Prostate gland (tissue), 2 donors: ENCODE results near the gene RBPJ. TPM values are rescaled to one million over a fixed set of nuclear protein-coding genes. Genes with fewer than 3 reads are reported as not detected.

ENCODE experiments used
- DNase-seq: peaks from one replicate; pipeline ENCODE4 v3.0.0-alpha.2; 2019; ENCODE audit warnings: low spot score
- H3K27ac ChIP-seq, 2 donors: fragments of 200-600 bp; sonication (generic); 2 replicates each; pipeline ENCODE4 v1.5.1; 2017 to 2019
- H3K27me3 ChIP-seq: fragments of 200-600 bp; sonication (generic); replicated peaks from 2 replicates; pipeline ENCODE4 v1.5.1; 2019; ENCODE audit not compliant: insufficient read depth
- H3K36me3 ChIP-seq, 2 donors: fragments of 200-600 bp; sonication (generic); 1 replicate in 1 of 2; 2 replicates in 1 of 2; pipeline versions ENCODE4 v1.5.1 to v1.8.1; 2017 to 2019
- H3K4me1 ChIP-seq: fragments of 200-600 bp; sonication (generic); replicated peaks from 2 replicates; pipeline ENCODE4 v1.5.1; 2019
- H3K4me3 ChIP-seq, 2 donors: fragments of 200-600 bp; sonication (generic); 2 replicates each; pipeline ENCODE4 v1.5.1; 2017 to 2019
- H3K9me3 ChIP-seq: fragments of 200-600 bp; sonication (generic); 2 replicates; pipeline ENCODE4 v1.5.1; 2017
- CTCF ChIP-seq, 4 experiments: fragments of 200-600 bp in 2 of 4; fragments of 450-650 bp in 2 of 4; sonication (generic) in 2 of 4; IDR thresholded peaks; 1 replicate in 3 of 4; 2 replicates in 1 of 4; pipeline ENCODE4 v1.5.1; 2016 to 2019; ENCODE audit warnings: antibody characterized with exemption in 4 of 4, mild to moderate bottlenecking in 2 of 4, moderate library complexity in 2 of 4
- POLR2A ChIP-seq: fragments of 450-650 bp; IDR thresholded peaks from one replicate; pipeline ENCODE4 v1.6.1; 2016; ENCODE audit warnings: antibody characterized with exemption, mild to moderate bottlenecking
- POLR2AphosphoS5 ChIP-seq: sonication (generic); formaldehyde crosslinking; IDR thresholded peaks from one replicate; pipeline ENCODE4 v1.6.1; 2017; ENCODE audit warnings: antibody characterized with exemption
- WGBS: methylation state at CpG from one replicate; pipeline ENCODE4 v1.1.5; 2018; 5-methylcytosine and 5-hydroxymethylcytosine counted together
- intact Hi-C: fragments of 100-400 bp; cut with DNase I; formaldehyde crosslinking; loops from one replicate; pipeline ENCODE4 v1.14.2; 2022
- total RNA-seq, 2 donors: library from RNA; depleted of rRNA; stranded (reverse); fragments of >200 nt; gene quantifications; one replicate each; pipeline ENCODE4 v1.1.0, GENCODE V29; 2016

Gene RBPJ
- total RNA-seq, 2 donors from 2014 or later, result 36.0 to 130 TPM

GRCh38 chr4:26475716-26476115 lies 154.9 kb downstream of the RBPJ start:
- Histone ChIP-seq H3K36me3 (no peaks in the 10 kb centered on the region), H3K9me3 (no peaks in the 10 kb centered on the region), H3K27ac (no peak overlapping the region), H3K27me3 (no peaks in the 10 kb centered on the region), H3K4me3 (no peak overlapping the region), H3K4me1 (no peaks in the 10 kb centered on the region)
- intact Hi-C loops, result no loop called here
- 93% methylated on average over 8 of the region's 8 CpGs for WGBS
- DNase-seq, result no peak
- TF ChIP-seq CTCF (IDR thresholded peaks at IDR 0.05), result no peak
- TF ChIP-seq POLR2A, result no peak
- no peak for TF ChIP-seq POLR2AphosphoS5

GRCh38 chr4:26476545-26476944 lies 155.7 kb downstream of the RBPJ start:
- H3K4me1 ChIP-seq, result no peaks in the 10 kb centered on the region
- intact Hi-C loops, result no loop called here
- TF ChIP-seq POLR2AphosphoS5, result no peak
- TF ChIP-seq POLR2A, result no peak
- TF ChIP-seq CTCF (IDR thresholded peaks at IDR 0.05), result no peak
- H3K36me3 ChIP-seq, result no peaks in the 10 kb centered on the region
- no peak for DNase-seq
- H3K27ac ChIP-seq, result no peak overlapping the region
- no peaks in the 10 kb centered on the region for H3K27me3 ChIP-seq
- H3K4me3 ChIP-seq, result no peak overlapping the region
- 91% methylated on average over 5 of the region's 5 CpGs for WGBS
- no peaks in the 10 kb centered on the region for H3K9me3 ChIP-seq

GRCh38 chr4:26478330-26478729 lies 157.5 kb downstream of the RBPJ start:
- intact Hi-C loops, result no loop called here
- Histone ChIP-seq H3K9me3 (no peaks in the 10 kb centered on the region), H3K4me1 (no peaks in the 10 kb centered on the region), H3K27ac (no peak overlapping the region), H3K4me3 (no peak overlapping the region), H3K27me3 (no peaks in the 10 kb centered on the region), H3K36me3 (no peaks in the 10 kb centered on the region)
- 76% methylated on average over 13 of the region's 13 CpGs for WGBS
- no peak for TF ChIP-seq POLR2A
- no peak for TF ChIP-seq CTCF (IDR thresholded peaks at IDR 0.05)
- no peak for TF ChIP-seq POLR2AphosphoS5
- DNase-seq, result no peak

- WGBS, result 53% methylated on average over 3 of the region's 3 CpGs
- Histone ChIP-seq H3K27me3 (no peaks in the 10 kb centered on the region), H3K27ac (no peak overlapping the region), H3K4me1 (no peaks in the 10 kb centered on the region), H3K4me3 (no peak overlapping the region), H3K9me3 (no peaks in the 10 kb centered on the region), H3K36me3 (no peaks in the 10 kb centered on the region)
- DNase-seq, result no peak
- intact Hi-C loops, result loop anchor here (10.0 kb wide), 1 partner anchor 92 kb away; no protein-coding TSS in a partner anchor
- no peak for TF ChIP-seq CTCF (IDR thresholded peaks at IDR 0.05)
- TF ChIP-seq POLR2A, result no peak
- no peak for TF ChIP-seq POLR2AphosphoS5
Observed at GRCh38 chr4:26482508-26483462, 162.0 kb downstream of the RBPJ start.

- no peak overlapping the region for H3K4me3 ChIP-seq
- 18% methylated on average over 2 of the region's 2 CpGs for WGBS
- no peak overlapping the region for H3K27ac ChIP-seq
- TF ChIP-seq CTCF (IDR thresholded peaks at IDR 0.05) (no peak), POLR2A (no peak), POLR2AphosphoS5 (no peak)
- no peaks in the 10 kb centered on the region for H3K27me3 ChIP-seq
- intact Hi-C loops, result loop anchor here (10.0 kb wide), 1 partner anchor 91 kb away; no protein-coding TSS in a partner anchor
- DNase-seq, result no peak
- H3K9me3 ChIP-seq, result no peaks in the 10 kb centered on the region
- H3K36me3 ChIP-seq, result no peaks in the 10 kb centered on the region
- H3K4me1 ChIP-seq, result no peaks in the 10 kb centered on the region
Observed at GRCh38 chr4:26484032-26484515, 163.3 kb downstream of the RBPJ start.
